IMR-90 (cell line): Measurements from ENCODE around the gene PTPRK.

ENCODE experiments used
- BHLHE40 ChIP-seq: fragments of 150-350 bp; IDR thresholded peaks from 2 replicates; pipeline ENCODE4 v1.6.1; 2016; ENCODE audit warnings: mild to moderate bottlenecking, low read depth, low read length
- CEBPB ChIP-seq: IDR thresholded peaks from 2 replicates; pipeline ENCODE4 v1.6.1; 2012; ENCODE audit warnings: low read depth, low read length, improper control_type of control experiment
- CHD1 ChIP-seq: IDR thresholded peaks from 2 replicates; pipeline ENCODE4 v1.6.1; 2012; ENCODE audit warnings: low read depth, low read length, improper control_type of control experiment
- CTCF ChIP-seq: conservative IDR thresholded peaks from 2 replicates; pipeline ENCODE4 v1.5.1; 2012; ENCODE audit warnings: mild to moderate bottlenecking, low read depth, low read length, improper control_type of control experiment
- ELK1 ChIP-seq: fragments of 150-350 bp; IDR thresholded peaks from 2 replicates; pipeline ENCODE4 v1.6.1; 2016; ENCODE audit warnings: low read depth, mild to moderate bottlenecking, low read length, moderate library complexity, borderline replicate concordance
- FOS ChIP-seq: fragments of 150-350 bp; IDR thresholded peaks from 2 replicates; pipeline ENCODE4 v1.6.1; 2016; ENCODE audit warnings: low read depth, low read length
- POLR2A ChIP-seq: IDR thresholded peaks from 2 replicates; pipeline ENCODE4 v1.6.1; 2012; ENCODE audit warnings: mild to moderate bottlenecking, low read depth, low read length
- RCOR1 ChIP-seq: IDR thresholded peaks from 2 replicates; pipeline ENCODE4 v1.6.1; 2012; ENCODE audit warnings: mild to moderate bottlenecking, low read length, improper control_type of control experiment; ENCODE audit not compliant: insufficient replicate concordance
- RFX5 ChIP-seq: IDR thresholded peaks from 2 replicates; pipeline ENCODE4 v1.8.0; 2012; ENCODE audit warnings: low read depth, mild to moderate bottlenecking, low read length, moderate library complexity
- USF2 ChIP-seq: fragments of 150-350 bp; IDR thresholded peaks from 2 replicates; pipeline ENCODE4 v1.6.1; 2017; ENCODE audit warnings: mild to moderate bottlenecking, antibody characterized with exemption, low read length, low read depth

- TF ChIP-seq ELK1 (no peak), POLR2A (no peak), CTCF (no peak), FOS (0 out of 2 replicates have a peak, but pooled peaks have one; percentile 22), CEBPB (no peak), USF2 (no peak), CHD1 (no peak), RCOR1 (no peak), BHLHE40 (no peak), RFX5 (no peak)
Measured at GRCh38 chr6:128532827-128533226, 12.4 kb upstream of the PTPRK start.
